Measurements from ENCODE around the gene PEX3. TPM values are rescaled to one million over a fixed set of nuclear protein-coding genes. Genes with fewer than 3 reads are reported as not detected.

Gene PEX3
- total RNA-seq, 1 experiment from 2014 or later: 17.9 TPM

DNA sequence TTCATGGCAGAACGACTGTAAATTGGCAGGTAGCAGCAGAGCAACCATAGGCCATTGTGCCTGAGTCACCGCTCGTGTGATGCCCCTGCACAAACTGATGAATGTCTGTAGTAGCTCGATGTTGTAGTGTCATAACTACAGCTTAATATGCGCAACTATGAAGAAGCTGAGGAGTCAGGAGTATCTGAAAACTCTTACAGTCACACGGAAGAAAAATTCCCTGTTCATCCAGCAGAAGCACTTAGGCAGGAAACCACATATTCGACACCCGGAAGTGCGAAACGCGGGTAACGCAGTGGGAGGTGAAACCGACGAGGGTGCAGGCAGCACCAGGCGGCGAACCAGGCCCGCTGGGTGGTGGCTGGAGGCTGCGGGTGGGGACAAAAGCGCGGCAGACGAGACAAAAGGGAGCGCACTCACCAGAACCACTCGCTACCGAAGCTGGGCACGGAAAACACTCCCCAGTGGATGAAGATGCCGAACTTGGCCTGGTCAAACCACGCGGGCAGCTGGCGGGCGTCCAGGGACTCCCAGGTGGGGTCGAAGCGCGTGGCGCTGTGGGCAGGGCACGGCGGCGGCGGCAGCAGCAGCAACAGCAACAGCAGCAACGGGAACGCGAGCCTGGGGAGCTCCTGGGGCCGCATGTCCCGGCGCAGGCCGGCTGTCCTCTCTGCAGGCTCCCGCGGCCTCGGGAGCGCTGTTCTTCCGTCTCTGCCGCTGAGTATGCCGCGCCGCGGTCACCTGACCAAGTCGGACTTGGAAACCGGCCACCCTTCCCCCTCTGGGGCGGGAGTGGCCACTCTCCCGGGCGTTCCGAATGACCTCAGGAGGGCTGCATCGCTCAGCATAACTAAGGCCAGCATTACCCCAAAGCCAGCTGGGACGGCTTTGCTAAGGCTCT is 60.6 kb downstream of the PEX3 start, which contains the start of gene FUCA2:
TSS of gene FUCA2 (minus strand) at position 730 of the 901 bp plus-strand sequence. CDS start at position 644, 86 bp downstream.
- Mint-ChIP-seq H3K9me3 (no peaks in the 10 kb centered on the region), H3K36me3 (ENCODE audit: insufficient read depth in 1 of 3, low read depth in 3 of 3) (peaks cover 8 to 19% (median 19%) of the 10 kb centered on the region in 3 experiments; a peak in 5 of 7 replicates), H3K27ac (peak within 1 kb of the TSS; percentile 70 to 92 (median 90)), H3K4me1 (peaks cover 26 to 34% of the 10 kb centered on the region in 2 experiments), H3K27me3 (ENCODE audit: low read depth) (peaks cover 15% of the 10 kb centered on the region), H3K4me3 (peak within 1 kb of the TSS; percentile 78 to 83)
- Histone ChIP-seq H4K20me1 (ENCODE audit: control insufficient read depth, insufficient read depth, insufficient read length) (no peaks in the 10 kb centered on the region), H2BK12ac (ENCODE audit: insufficient read length, low read depth, low read length) (peak within 1 kb of the TSS; percentile 59), H2BK20ac (ENCODE audit: low read depth, low read length, poor library complexity, severe bottlenecking) (no peak within 1 kb of the TSS), H3K79me2 (ENCODE audit: insufficient read depth, low read length) (no peaks in the 10 kb centered on the region), H3K18ac (ENCODE audit: insufficient read length, low read depth, low read length) (peak within 1 kb of the TSS; percentile 97), H3K23ac (ENCODE audit: insufficient read length, low read depth, low read length) (no peak within 1 kb of the TSS), H3K4me2 (ENCODE audit: insufficient read depth, insufficient read length, low read length) (peak within 1 kb of the TSS; percentile 99), H4K5ac (ENCODE audit: insufficient read length, low read depth, low read length) (peak within 1 kb of the TSS; percentile 77), H3K9ac (ENCODE audit: extremely low read depth, insufficient read length, low read length) (peak within 1 kb of the TSS; percentile 75), H3K14ac (ENCODE audit: insufficient read depth, low read length) (peak within 1 kb of the TSS; percentile 98; the same call in 1 of the 2 replicates), H2BK15ac (ENCODE audit: low read depth, low read length) (peak within 1 kb of the TSS; percentile 28; the same call in 1 of the 2 replicates), H3K56ac (ENCODE audit: insufficient read length, low read depth, low read length) (no peak within 1 kb of the TSS), H3T11ph (ENCODE audit: low read length) (no peak within 1 kb of the TSS), H4K8ac (replicated peaks; ENCODE audit: insufficient read length, low read depth, low read length) (no peak within 1 kb of the TSS), H2BK5ac (ENCODE audit: insufficient read length, low read length) (no peak within 1 kb of the TSS), H3K23me2 (ENCODE audit: insufficient read length, low read depth, low read length, poor library complexity, severe bottlenecking) (peaks cover 7% of the 10 kb centered on the region), H3K4me1 (ENCODE audit: insufficient read depth, low read length) (no peaks in the 10 kb centered on the region; the same call in 1 of the 2 replicates), H3K27ac (ENCODE audit: insufficient read length, low read depth, low read length) (peak within 1 kb of the TSS; percentile 9), H2AFZ (ENCODE audit: low read length) (no peak within 1 kb of the TSS), H3K79me1 (ENCODE audit: insufficient read depth, low read depth, low read length, poor library complexity, severe bottlenecking) (no peaks in the 10 kb centered on the region), H3K4ac (ENCODE audit: low read depth, low read length) (peak within 1 kb of the TSS; percentile 30; the same call in 1 of the 2 replicates), H2BK120ac (ENCODE audit: low read depth, low read length, poor library complexity, severe bottlenecking) (no peak within 1 kb of the TSS), H2AK5ac (ENCODE audit: insufficient read length, low read length) (no peak within 1 kb of the TSS), H3K9me3 (ENCODE audit: control insufficient read depth, low read depth, low read length) (no peaks in the 10 kb centered on the region), H4K91ac (ENCODE audit: insufficient read length, low read depth, low read length) (no peak within 1 kb of the TSS), H3K27me3 (ENCODE audit: insufficient read depth, low read length) (no peaks in the 10 kb centered on the region)
- peak; percentile 94 for DNase-seq
- no CpG with 5 or more reads among the region's 63 CpGs for WGBS (ENCODE audit: extremely low coverage, insufficient read length, low lambda C conversion rate)
- TF ChIP-seq, protein P1, sequence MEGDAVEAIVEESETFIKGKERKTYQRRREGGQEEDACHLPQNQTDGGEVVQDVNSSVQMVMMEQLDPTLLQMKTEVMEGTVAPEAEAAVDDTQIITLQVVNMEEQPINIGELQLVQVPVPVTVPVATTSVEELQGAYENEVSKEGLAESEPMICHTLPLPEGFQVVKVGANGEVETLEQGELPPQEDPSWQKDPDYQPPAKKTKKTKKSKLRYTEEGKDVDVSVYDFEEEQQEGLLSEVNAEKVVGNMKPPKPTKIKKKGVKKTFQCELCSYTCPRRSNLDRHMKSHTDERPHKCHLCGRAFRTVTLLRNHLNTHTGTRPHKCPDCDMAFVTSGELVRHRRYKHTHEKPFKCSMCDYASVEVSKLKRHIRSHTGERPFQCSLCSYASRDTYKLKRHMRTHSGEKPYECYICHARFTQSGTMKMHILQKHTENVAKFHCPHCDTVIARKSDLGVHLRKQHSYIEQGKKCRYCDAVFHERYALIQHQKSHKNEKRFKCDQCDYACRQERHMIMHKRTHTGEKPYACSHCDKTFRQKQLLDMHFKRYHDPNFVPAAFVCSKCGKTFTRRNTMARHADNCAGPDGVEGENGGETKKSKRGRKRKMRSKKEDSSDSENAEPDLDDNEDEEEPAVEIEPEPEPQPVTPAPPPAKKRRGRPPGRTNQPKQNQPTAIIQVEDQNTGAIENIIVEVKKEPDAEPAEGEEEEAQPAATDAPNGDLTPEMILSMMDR (conservative IDR thresholded peaks at IDR 0.05): no peak
